Measurements from ENCODE around the gene CACYBP. TPM values are rescaled to one million over a fixed set of nuclear protein-coding genes. Genes with fewer than 3 reads are reported as not detected.

CACYBP gene
- total and polyA plus RNA-seq, 2 of the 13 experiments (the other 11 are each of a cell fraction or from before 2014, with no cell fraction given), result 18.4 to 183 TPM

DNA sequence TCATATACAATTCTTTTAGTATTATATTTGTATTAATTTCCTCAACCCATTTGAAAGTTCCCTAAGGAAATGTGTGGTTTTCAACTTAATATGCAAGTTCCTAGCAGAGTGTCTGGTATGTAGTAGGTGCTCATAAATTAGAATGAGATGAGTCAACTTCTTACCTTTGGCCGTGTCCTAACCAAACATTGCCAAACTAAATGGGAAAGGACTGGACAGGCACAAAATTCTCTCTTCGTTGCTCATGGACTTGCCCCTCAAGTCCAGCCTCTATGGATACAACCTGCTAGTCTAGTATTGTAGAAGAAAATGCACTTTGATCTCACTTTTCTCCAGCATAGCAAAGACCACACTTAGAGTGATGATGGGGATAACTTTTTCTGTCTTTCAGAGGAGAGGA, 35.0 kb downstream of the CACYBP start:
- BruUV-seq (replicated peaks), result no TSS peak
- Histone ChIP-seq H3K4me2 (ENCODE audit: low read depth, low read length) (no peak overlapping the region), H3K27me3 (ENCODE audit: control insufficient read depth in 1 of 2, insufficient read depth in 2 of 2, low read length in 2 of 2) (no peaks in the 10 kb centered on the region; a peak in 1 of 5 replicates), H3K27ac (ENCODE audit: extremely low read length, insufficient read depth, low read length) (no peak overlapping the region), H3K9ac (ENCODE audit: insufficient read depth, low read depth, low read length) (no peak overlapping the region), H3K79me2 (ENCODE audit: insufficient read depth, low read length) (no peaks in the 10 kb centered on the region), H2AFZ (ENCODE audit: low read length) (no peak overlapping the region), H3K36me3 (replicated peaks in 1 of 2; ENCODE audit: control insufficient read depth in 1 of 2, insufficient read depth in 2 of 2, low read length in 2 of 2) (no peaks in the 10 kb centered on the region), H4K20me1 (ENCODE audit: insufficient read depth, low read length) (no peaks in the 10 kb centered on the region), H3K4me3 (replicated peaks in 1 of 3; ENCODE audit: insufficient read depth in 1 of 3, low read depth in 2 of 3, low read length in 3 of 3) (no peak overlapping the region), H3K9me3 (ENCODE audit: low read length) (no peaks in the 10 kb centered on the region), H3K4me1 (ENCODE audit: insufficient read depth, low read length) (peaks cover 3% of the 10 kb centered on the region; the same call in 1 of the 2 replicates)
- CTCF ChIA-PET (ENCODE audit: low intra/inter-chr PET ratio, low total read pairs), result no interaction called here
- FAIRE-seq, result no peak
- intact Hi-C loops (cut with micrococcal nuclease; ENCODE audit: unreplicated experiment), result no loop called here
- DNase-seq (ENCODE audit: low spot score), result no peak
- WGBS (ENCODE audit: low lambda C conversion rate), result 0% methylated on average over 2 of the region's 2 CpGs
- POLR2A ChIA-PET, result no interaction called here
- no peak for ATAC-seq
- in situ Hi-C loops (cut with HindIII; ENCODE audit: extremely low pct_ligation_motif_present, low pct_unique_long_range_greater_than_20kb), result no loop called here
- TF ChIP-seq, protein P1, sequence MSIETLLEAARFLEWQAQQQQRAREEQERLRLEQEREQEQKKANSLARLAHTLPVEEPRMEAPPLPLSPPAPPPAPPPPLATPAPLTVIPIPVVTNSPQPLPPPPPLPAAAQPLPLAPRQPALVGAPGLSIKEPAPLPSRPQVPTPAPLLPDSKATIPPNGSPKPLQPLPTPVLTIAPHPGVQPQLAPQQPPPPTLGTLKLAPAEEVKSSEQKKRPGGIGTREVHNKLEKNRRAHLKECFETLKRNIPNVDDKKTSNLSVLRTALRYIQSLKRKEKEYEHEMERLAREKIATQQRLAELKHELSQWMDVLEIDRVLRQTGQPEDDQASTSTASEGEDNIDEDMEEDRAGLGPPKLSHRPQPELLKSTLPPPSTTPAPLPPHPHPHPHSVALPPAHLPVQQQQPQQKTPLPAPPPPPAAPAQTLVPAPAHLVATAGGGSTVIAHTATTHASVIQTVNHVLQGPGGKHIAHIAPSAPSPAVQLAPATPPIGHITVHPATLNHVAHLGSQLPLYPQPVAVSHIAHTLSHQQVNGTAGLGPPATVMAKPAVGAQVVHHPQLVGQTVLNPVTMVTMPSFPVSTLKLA (IDR thresholded peaks at IDR 0.05), result no peak
- no peak for TF ChIP-seq ZNF143 (CRISPR knock-in tag; IDR thresholded peaks at IDR 0.05)
- TF ChIP-seq ZSCAN12 (CRISPR knock-in tag; IDR thresholded peaks at IDR 0.05), result no peak
- TF ChIP-seq SNAPC5 (CRISPR knock-in tag; IDR thresholded peaks at IDR 0.05; ENCODE audit: borderline replicate concordance), result no peak
- TF ChIP-seq GLI4 (CRISPR knock-in tag; IDR thresholded peaks at IDR 0.05; ENCODE audit: borderline replicate concordance), result no peak
- no peak for TF ChIP-seq PRDM15 (CRISPR knock-in tag; IDR thresholded peaks at IDR 0.05)
- no peak for TF ChIP-seq ZNF460 (CRISPR knock-in tag; IDR thresholded peaks at IDR 0.05; ENCODE audit: borderline replicate concordance)
- TF ChIP-seq, protein P2, sequence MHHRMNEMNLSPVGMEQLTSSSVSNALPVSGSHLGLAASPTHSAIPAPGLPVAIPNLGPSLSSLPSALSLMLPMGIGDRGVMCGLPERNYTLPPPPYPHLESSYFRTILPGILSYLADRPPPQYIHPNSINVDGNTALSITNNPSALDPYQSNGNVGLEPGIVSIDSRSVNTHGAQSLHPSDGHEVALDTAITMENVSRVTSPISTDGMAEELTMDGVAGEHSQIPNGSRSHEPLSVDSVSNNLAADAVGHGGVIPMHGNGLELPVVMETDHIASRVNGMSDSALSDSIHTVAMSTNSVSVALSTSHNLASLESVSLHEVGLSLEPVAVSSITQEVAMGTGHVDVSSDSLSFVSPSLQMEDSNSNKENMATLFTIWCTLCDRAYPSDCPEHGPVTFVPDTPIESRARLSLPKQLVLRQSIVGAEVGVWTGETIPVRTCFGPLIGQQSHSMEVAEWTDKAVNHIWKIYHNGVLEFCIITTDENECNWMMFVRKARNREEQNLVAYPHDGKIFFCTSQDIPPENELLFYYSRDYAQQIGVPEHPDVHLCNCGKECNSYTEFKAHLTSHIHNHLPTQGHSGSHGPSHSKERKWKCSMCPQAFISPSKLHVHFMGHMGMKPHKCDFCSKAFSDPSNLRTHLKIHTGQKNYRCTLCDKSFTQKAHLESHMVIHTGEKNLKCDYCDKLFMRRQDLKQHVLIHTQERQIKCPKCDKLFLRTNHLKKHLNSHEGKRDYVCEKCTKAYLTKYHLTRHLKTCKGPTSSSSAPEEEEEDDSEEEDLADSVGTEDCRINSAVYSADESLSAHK (CRISPR knock-in tag; IDR thresholded peaks at IDR 0.05; ENCODE audit: borderline replicate concordance), result no peak
- TF ChIP-seq TCF7L2 (IDR thresholded peaks at IDR 0.05; ENCODE audit: low read depth, low read length), result no peak
- no peak for TF ChIP-seq ZNF274 (CRISPR knock-in tag; IDR thresholded peaks at IDR 0.05)
- no peak for TF ChIP-seq NPAS2 (CRISPR knock-in tag; IDR thresholded peaks at IDR 0.05; ENCODE audit: borderline replicate concordance)
- no peak for TF ChIP-seq ZHX1 (CRISPR knock-in tag; IDR thresholded peaks at IDR 0.05; ENCODE audit: low read depth)
- no peak for TF ChIP-seq ZNF317 (CRISPR knock-in tag; IDR thresholded peaks at IDR 0.05)
- TF ChIP-seq ZSCAN25 (CRISPR knock-in tag; IDR thresholded peaks at IDR 0.05), result no peak
- TF ChIP-seq SALL1 (CRISPR knock-in tag; IDR thresholded peaks at IDR 0.05), result no peak

All from HepG2 (cell line).